SK-N-SH (cell line): ENCODE measurements around the gene SUN2.

ENCODE experiments used
- CTCF ChIP-seq: fragments of 200-600 bp; sonication (generic); IDR thresholded peaks from 2 replicates; pipeline ENCODE4 v1.6.1; 2017; ENCODE audit warnings: antibody characterized with exemption, mild to moderate bottlenecking, moderate library complexity
- ELF1 ChIP-seq: IDR thresholded peaks from 2 replicates; pipeline ENCODE4 v1.4.0; 2012
- EP300 ChIP-seq, 2 experiments: IDR thresholded peaks; 2 replicates each; pipeline versions ENCODE4 v1.4.0 to v1.6.1; 2012; ENCODE audit warnings: borderline replicate concordance in 1 of 2, low read depth in 1 of 2, low read length in 1 of 2
- EZH2phosphoT487 ChIP-seq: fragments of 200-600 bp; sonication (generic); IDR thresholded peaks from 2 replicates; pipeline ENCODE4 v1.6.1; 2017; ENCODE audit warnings: low read depth, mixed run types, mild to moderate bottlenecking, antibody characterized with exemption, moderate library complexity, borderline replicate concordance
- IRF3 ChIP-seq: fragments of 150-350 bp; IDR thresholded peaks from 2 replicates; pipeline ENCODE4 v1.6.1; 2016; ENCODE audit warnings: mild to moderate bottlenecking, low read depth, low read length
- JUND ChIP-seq: IDR thresholded peaks from 2 replicates; pipeline ENCODE4 v1.4.0; 2012
- MAX ChIP-seq: IDR thresholded peaks from 2 replicates; pipeline ENCODE4 v1.4.0; 2012; ENCODE audit warnings: low read depth
- PBX3 ChIP-seq: IDR thresholded peaks from 2 replicates; pipeline ENCODE4; 2012
- POLR2AphosphoS5 ChIP-seq: IDR thresholded peaks from 2 replicates; pipeline ENCODE4 v1.6.1; 2012; ENCODE audit warnings: low read depth, low read length
- RAD21 ChIP-seq: IDR thresholded peaks from 2 replicates; pipeline ENCODE4 v1.6.1; 2012; ENCODE audit warnings: mild to moderate bottlenecking, low read length
- RFX5 ChIP-seq: IDR thresholded peaks from 2 replicates; pipeline ENCODE4 v1.6.1; 2012; ENCODE audit warnings: mild to moderate bottlenecking, improper control_type of control experiment, low read length
- TAF1 ChIP-seq: IDR thresholded peaks from 2 replicates; pipeline ENCODE4 v1.6.1; 2012; ENCODE audit warnings: low read depth, mild to moderate bottlenecking, low read length, moderate library complexity, borderline replicate concordance
- USF1 ChIP-seq: IDR thresholded peaks from 2 replicates; pipeline ENCODE4 v1.4.0; 2012; ENCODE audit warnings: low read depth, borderline replicate concordance
- YY1 ChIP-seq: IDR thresholded peaks from 2 replicates; pipeline ENCODE4 v1.4.0; 2012; ENCODE audit warnings: low read depth, mild to moderate bottlenecking

GRCh38 chr22:38750104-38750503 lies 5.7 kb downstream of the SUN2 start:
- TF ChIP-seq TAF1 (no peak), RAD21 (no peak), YY1 (no peak), RFX5 (no peak), CTCF (no peak), EP300 (IDR thresholded peaks at IDR 0.05; ENCODE audit: borderline replicate concordance in 1 of 2, low read depth in 1 of 2, low read length in 1 of 2) (no peak), JUND (no peak), POLR2AphosphoS5 (no peak), USF1 (no peak), IRF3 (no peak), PBX3 (no peak), ELF1 (no peak), EZH2phosphoT487 (no peak), MAX (no peak)
